ES-I3 (cell line): Measurements from ENCODE around the gene XKR7.
"Not testable (repeated sequence)": the region's sequence is repeated elsewhere in the genome, so short reads cannot be mapped to it uniquely, and the experiment has no call there.

Experiments
- H3K36me3 ChIP-seq: 2 replicates; pipeline ENCODE4 v1.6.1; 2013; ENCODE audit warnings: mild to moderate bottlenecking, low read length, control low read depth, moderate library complexity; ENCODE audit not compliant: insufficient read depth
- H3K4me1 ChIP-seq: 2 replicates; pipeline ENCODE4 v1.6.1; 2013; ENCODE audit warnings: mild to moderate bottlenecking, control low read depth, low read length; ENCODE audit not compliant: insufficient read depth
- H3K9ac ChIP-seq: 2 replicates; pipeline ENCODE4 v1.6.1; 2013; ENCODE audit warnings: low read depth, mild to moderate bottlenecking, low read length, moderate library complexity
- H3K9me3 ChIP-seq: 2 replicates; pipeline ENCODE4 v1.6.1; 2013; ENCODE audit warnings: mild to moderate bottlenecking, low read length, moderate library complexity; ENCODE audit not compliant: control insufficient read depth, insufficient read depth

Gene XKR7

GRCh38 chr20:32024683-32025295, 56.8 kb downstream of the XKR7 start:
- no peaks in the 10 kb centered on the region for H3K9me3 ChIP-seq
- peaks cover 8% of the 10 kb centered on the region; the same call in 1 of the 2 replicates for H3K4me1 ChIP-seq
- no peaks in the 10 kb centered on the region for H3K36me3 ChIP-seq
- H3K9ac ChIP-seq, result no peak overlapping the region

- no peaks in the 10 kb centered on the region for H3K9me3 ChIP-seq
- no peaks in the 10 kb centered on the region for H3K36me3 ChIP-seq
- H3K9ac ChIP-seq, result no peak overlapping the region
- peaks cover 7% of the 10 kb centered on the region; the same call in 1 of the 2 replicates for H3K4me1 ChIP-seq
Measured at GRCh38 chr20:32027643-32028042, 59.7 kb downstream of the XKR7 start.

GRCh38 chr20:32028647-32029372, 60.9 kb downstream of the XKR7 start:
- no peak overlapping the region for H3K9ac ChIP-seq
- H3K9me3 ChIP-seq, result no peaks in the 10 kb centered on the region
- no peaks in the 10 kb centered on the region for H3K36me3 ChIP-seq
- H3K4me1 ChIP-seq, result peaks cover 7% of the 10 kb centered on the region; the same call in 1 of the 2 replicates

GRCh38 chr20:32029561-32029960, 61.6 kb downstream of the XKR7 start:
- Histone ChIP-seq H3K36me3 (no peaks in the 10 kb centered on the region), H3K9me3 (no peaks in the 10 kb centered on the region), H3K9ac (no peak overlapping the region), H3K4me1 (peaks cover 5% of the 10 kb centered on the region; the same call in 1 of the 2 replicates)

DNA sequence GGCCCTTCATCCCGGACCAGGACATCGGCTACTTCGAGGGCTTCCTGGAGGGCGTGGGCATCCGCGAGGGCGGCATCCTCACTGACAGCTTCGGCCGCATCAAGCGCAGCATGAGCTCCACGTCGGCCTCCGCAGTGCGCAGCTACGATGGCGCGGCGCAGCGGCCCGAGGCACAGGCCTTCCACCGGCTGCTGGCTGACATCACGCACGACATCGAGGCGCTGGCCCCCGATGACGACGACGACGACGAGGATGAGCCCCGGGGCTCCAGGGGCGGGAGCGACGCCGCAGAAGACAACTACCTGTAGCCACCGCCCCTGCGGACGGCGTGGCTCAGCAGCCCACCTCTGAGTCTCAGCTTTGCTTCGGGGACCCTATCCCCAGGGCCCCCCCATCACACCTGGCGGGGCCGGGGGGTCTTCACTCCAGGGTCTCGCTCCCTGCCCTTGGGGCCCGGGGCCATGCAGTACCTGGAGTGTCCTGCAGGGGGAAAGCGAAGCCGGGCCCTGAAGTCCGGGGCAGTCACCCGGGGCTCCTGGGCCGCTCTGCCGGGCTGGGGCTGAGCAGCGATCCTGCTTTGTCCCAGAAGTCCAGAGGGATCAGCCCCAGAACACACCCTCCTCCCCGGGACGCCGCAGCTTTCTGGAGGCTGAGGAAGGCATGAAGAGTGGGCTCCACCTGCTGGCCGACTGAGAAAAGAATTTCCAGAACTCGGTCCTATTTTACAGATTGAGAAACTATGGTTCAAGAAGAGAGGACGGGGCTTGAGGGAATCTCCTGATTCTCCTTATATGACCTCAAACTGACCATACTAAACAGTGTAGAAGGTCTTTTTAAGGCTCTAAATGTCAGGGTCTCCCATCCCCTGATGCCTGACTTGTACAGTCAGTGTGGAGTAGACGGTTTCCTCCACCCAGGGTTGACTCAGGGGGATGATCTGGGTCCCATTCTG, 63.3 kb downstream of the XKR7 start:
- Histone ChIP-seq H3K9ac (peak overlapping the region; percentile 18; the same call in 1 of the 2 replicates), H3K36me3 (no peaks in the 10 kb centered on the region), H3K9me3 (no peaks in the 10 kb centered on the region), H3K4me1 (peaks cover 5% of the 10 kb centered on the region; the same call in 1 of the 2 replicates)

DNA sequence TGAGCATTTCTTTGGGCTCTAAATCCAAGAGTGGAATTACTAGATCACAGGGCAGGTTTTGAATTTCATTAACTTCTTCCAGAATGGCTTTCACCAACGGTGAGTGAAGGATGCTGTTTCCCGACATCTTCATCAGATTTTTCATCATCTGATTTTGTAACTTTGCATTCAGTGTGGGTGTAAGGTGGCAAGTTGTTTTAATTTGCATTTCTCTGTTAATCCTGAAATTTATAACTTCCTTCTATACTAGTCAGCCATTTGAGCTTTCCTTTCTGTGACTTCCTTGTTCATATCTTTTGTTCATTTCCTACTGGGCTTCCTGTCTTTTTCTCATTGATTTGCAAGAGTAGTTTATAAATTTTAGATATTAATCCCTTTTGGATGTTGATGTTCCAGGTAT, 65.4 kb downstream of the XKR7 start:
- H3K9ac ChIP-seq, result no peak overlapping the region
- H3K4me1 ChIP-seq, result peaks cover 5% of the 10 kb centered on the region; the same call in 1 of the 2 replicates
- H3K36me3 ChIP-seq, result no peaks in the 10 kb centered on the region

DNA sequence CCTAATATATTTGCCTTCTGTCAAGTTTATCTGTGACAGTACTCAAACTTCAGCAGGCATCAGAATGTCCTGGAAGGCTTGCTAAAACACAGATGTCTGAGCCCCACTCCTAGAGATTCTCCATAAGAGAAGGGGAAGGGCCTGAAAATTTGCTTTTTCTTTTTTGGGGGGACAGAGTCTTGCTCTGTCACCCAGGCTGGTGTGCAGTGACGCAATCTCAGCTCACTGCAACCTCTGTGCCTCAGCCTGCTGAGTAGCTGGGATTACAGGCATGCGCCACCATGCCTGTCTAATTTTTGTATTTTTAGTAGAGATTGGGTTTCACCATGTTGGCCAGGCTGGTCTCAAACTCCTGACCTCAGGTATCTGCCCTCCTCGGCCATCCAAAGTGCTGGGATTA, 65.8 kb downstream of the XKR7 start:
- not testable (repeated sequence) for H3K9ac ChIP-seq, H3K9me3 ChIP-seq, H3K36me3 ChIP-seq, H3K4me1 ChIP-seq

More for the DNA sequence above, 65.4 kb downstream of the XKR7 start:
- 0 out of 2 replicates have a peak, but pooled peaks cover 1% of the 10 kb centered on the region for H3K9me3 ChIP-seq

- Histone ChIP-seq H3K9ac (no peak overlapping the region), H3K9me3 (0 out of 2 replicates have a peak, but pooled peaks cover 3% of the 10 kb centered on the region), H3K4me1 (peaks cover under 1% of the 10 kb centered on the region), H3K36me3 (no peaks in the 10 kb centered on the region)
Measured at GRCh38 chr20:32034581-32035425, 66.9 kb downstream of the XKR7 start.

GRCh38 chr20:32035426-32035779, 67.5 kb downstream of the XKR7 start:
- Histone ChIP-seq H3K9ac (no peak overlapping the region), H3K4me1 (peaks cover 5% of the 10 kb centered on the region), H3K36me3 (no peaks in the 10 kb centered on the region), H3K9me3 (0 out of 2 replicates have a peak, but pooled peaks cover 3% of the 10 kb centered on the region)

DNA sequence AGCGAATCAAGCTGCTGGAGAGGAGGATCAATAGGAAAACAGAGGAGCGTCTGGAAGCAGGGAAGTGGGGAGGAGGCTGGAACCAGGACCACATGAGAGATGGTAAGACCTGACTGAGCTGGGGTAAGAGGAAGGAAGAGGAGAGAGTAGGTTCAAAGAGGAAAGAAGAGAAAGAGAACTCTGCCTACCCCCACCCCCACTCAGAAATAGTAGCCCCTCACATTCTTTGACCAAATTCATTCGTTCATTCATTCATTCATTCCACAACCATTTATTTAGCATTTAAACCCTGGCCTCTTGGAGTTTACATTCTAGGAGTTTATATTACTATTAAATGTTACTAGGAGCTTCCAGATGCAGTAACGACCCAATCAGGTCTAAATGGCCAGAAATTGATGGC, 68.3 kb downstream of the XKR7 start:
- Histone ChIP-seq H3K4me1 (peaks cover 9% of the 10 kb centered on the region), H3K9ac (no peak overlapping the region), H3K36me3 (no peaks in the 10 kb centered on the region), H3K9me3 (0 out of 2 replicates have a peak, but pooled peaks cover 3% of the 10 kb centered on the region)

GRCh38 chr20:32036716-32037485, 69.0 kb downstream of the XKR7 start:
- H3K36me3 ChIP-seq, result no peaks in the 10 kb centered on the region
- H3K9me3 ChIP-seq, result 0 out of 2 replicates have a peak, but pooled peaks cover 3% of the 10 kb centered on the region
- H3K4me1 ChIP-seq, result peaks cover 9% of the 10 kb centered on the region
- no peak overlapping the region for H3K9ac ChIP-seq

- Histone ChIP-seq H3K4me1 (peaks cover 9% of the 10 kb centered on the region), H3K9ac (no peak overlapping the region), H3K9me3 (0 out of 2 replicates have a peak, but pooled peaks cover 3% of the 10 kb centered on the region), H3K36me3 (no peaks in the 10 kb centered on the region)
Measured at GRCh38 chr20:32037929-32038328, 70.0 kb downstream of the XKR7 start.
